WTC11 (cell line): Measurements from ENCODE around the gene MC3R. TPM values are rescaled to one million over a fixed set of nuclear protein-coding genes. Genes with fewer than 3 reads are reported as not detected.

ENCODE experiments used
- ATAC-seq: fragments of 200-7000 bp; cut with Tn5 transposase; 2 replicates; pipeline ENCODE4 v1.10.0; 2021; ENCODE audit warnings: mild to moderate bottlenecking, moderate library complexity
- CTCF ChIA-PET: fragments of 300-600 bp; sonication (Branson Sonifier 250); formaldehyde crosslinking; loops from one replicate; lab custom pipeline; 2021; ENCODE audit warnings: antibody characterized with exemption; lab: Charles Lee
- POLR2A ChIA-PET: fragments of 350-600 bp; sonication (Branson Sonifier 250); formaldehyde crosslinking; loops from one replicate; lab custom pipeline; 2021; ENCODE audit warnings: antibody characterized with exemption; lab: Charles Lee
- DNase-seq: peaks from one replicate; pipeline ENCODE4 v3.0.0; 2021; ENCODE audit warnings: low spot score
- H3K27ac Mint-ChIP-seq: 2 replicates; pipeline ENCODE4 v1.8.0; 2021; ENCODE audit warnings: mixed read lengths
- H3K27me3 Mint-ChIP-seq: 2 replicates; pipeline ENCODE4 v1.8.0; 2021; ENCODE audit warnings: low read depth, mild to moderate bottlenecking, moderate library complexity, mixed read lengths
- H3K36me3 Mint-ChIP-seq: 2 replicates; pipeline ENCODE4 v1.8.0; 2021; ENCODE audit warnings: mixed read lengths
- H3K4me1 Mint-ChIP-seq: 2 replicates; pipeline ENCODE4 v1.8.0; 2022; ENCODE audit warnings: mixed read lengths
- H3K4me3 Mint-ChIP-seq: 2 replicates; pipeline ENCODE4 v1.8.0; 2021; ENCODE audit warnings: mild to moderate bottlenecking, moderate library complexity, mixed read lengths
- H3K9me3 Mint-ChIP-seq: 2 replicates; pipeline ENCODE4 v1.8.0; 2021; ENCODE audit warnings: mixed read lengths
- ARID4B ChIP-seq: sonication (generic); formaldehyde crosslinking; IDR thresholded peaks from 2 replicates; pipeline ENCODE4 v1.8.0; 2023; ENCODE audit warnings: missing genetic modification reagents, mild to moderate bottlenecking, borderline replicate concordance
- CBFB ChIP-seq: sonication (generic); formaldehyde crosslinking; IDR thresholded peaks from 2 replicates; pipeline ENCODE4 v1.8.1; 2022; ENCODE audit warnings: mild to moderate bottlenecking, low read depth, missing genetic modification reagents
- CREM ChIP-seq: sonication (generic); formaldehyde crosslinking; IDR thresholded peaks from 2 replicates; pipeline ENCODE4 v1.8.1; 2022; ENCODE audit warnings: mild to moderate bottlenecking, missing genetic modification reagents, moderate library complexity
- EMX1 ChIP-seq: fragments of 250-450 bp; sonication (Bioruptor Pico); IDR thresholded peaks from 2 replicates; pipeline ENCODE4 v1.8.0; 2021; ENCODE audit warnings: mild to moderate bottlenecking
- ETV6 ChIP-seq: sonication (generic); formaldehyde crosslinking; IDR thresholded peaks from 2 replicates; pipeline ENCODE4 v1.8.1; 2022; ENCODE audit warnings: mild to moderate bottlenecking, missing genetic modification reagents
- FOXJ3 ChIP-seq: sonication (generic); formaldehyde crosslinking; IDR thresholded peaks from 2 replicates; pipeline ENCODE4 v1.9.0; 2021; ENCODE audit warnings: missing genetic modification reagents, mild to moderate bottlenecking, borderline replicate concordance
- FOXK1 ChIP-seq: sonication (generic); formaldehyde crosslinking; IDR thresholded peaks from 2 replicates; pipeline ENCODE4 v1.8.0; 2022; ENCODE audit warnings: mild to moderate bottlenecking, moderate library complexity, missing genetic modification reagents
- HMGA2 ChIP-seq: fragments of 250-450 bp; sonication (Bioruptor Pico); IDR thresholded peaks from 2 replicates; pipeline ENCODE4 v1.4.0; 2021; ENCODE audit warnings: mild to moderate bottlenecking, moderate library complexity
- HMGXB4 ChIP-seq: sonication (generic); formaldehyde crosslinking; IDR thresholded peaks from 2 replicates; pipeline ENCODE4 v1.8.1; 2023; ENCODE audit warnings: mild to moderate bottlenecking, moderate library complexity, missing genetic modification reagents
- IRF1 ChIP-seq: sonication (generic); formaldehyde crosslinking; IDR thresholded peaks from 2 replicates; pipeline ENCODE4 v1.8.0; 2023; ENCODE audit warnings: missing genetic modification reagents
- MYBL2 ChIP-seq: sonication (generic); formaldehyde crosslinking; IDR thresholded peaks from 2 replicates; pipeline ENCODE4 v1.8.1; 2023; ENCODE audit warnings: mild to moderate bottlenecking, moderate library complexity, missing genetic modification reagents
- NFE2L1 ChIP-seq: sonication (generic); formaldehyde crosslinking; IDR thresholded peaks from 2 replicates; pipeline ENCODE4 v1.8.1; 2023; ENCODE audit warnings: missing genetic modification reagents
- NFYB ChIP-seq: sonication (generic); formaldehyde crosslinking; conservative IDR thresholded peaks from 2 replicates; pipeline ENCODE4 v1.8.0; 2022; ENCODE audit warnings: low read depth, missing genetic modification reagents
- NR3C1 ChIP-seq: sonication (generic); formaldehyde crosslinking; conservative IDR thresholded peaks from 2 replicates; pipeline ENCODE4 v1.8.1; 2023; ENCODE audit warnings: low read depth, mild to moderate bottlenecking, missing genetic modification reagents
- SOX15 ChIP-seq: fragments of 250-450 bp; sonication (Bioruptor Pico); IDR thresholded peaks from 2 replicates; pipeline ENCODE4 v1.9.0; 2021; ENCODE audit warnings: mild to moderate bottlenecking
- TEAD4 ChIP-seq: sonication (generic); formaldehyde crosslinking; IDR thresholded peaks from 2 replicates; pipeline ENCODE4 v1.8.0; 2022; ENCODE audit warnings: mild to moderate bottlenecking, missing genetic modification reagents
- USF2 ChIP-seq: sonication (generic); formaldehyde crosslinking; IDR thresholded peaks from 2 replicates; pipeline ENCODE4 v1.8.1; 2023; ENCODE audit warnings: mild to moderate bottlenecking, missing genetic modification reagents, moderate library complexity
- ZBTB43 ChIP-seq: sonication (generic); formaldehyde crosslinking; IDR thresholded peaks from 2 replicates; pipeline ENCODE4 v1.8.1; 2023; ENCODE audit warnings: mild to moderate bottlenecking, missing genetic modification reagents
- ZNF232 ChIP-seq: sonication (generic); formaldehyde crosslinking; IDR thresholded peaks from 2 replicates; pipeline ENCODE4 v1.8.0; 2022; ENCODE audit warnings: mild to moderate bottlenecking, missing genetic modification reagents
- ZNF263 ChIP-seq: sonication (generic); formaldehyde crosslinking; IDR thresholded peaks from 2 replicates; pipeline ENCODE4 v1.8.1; 2022; ENCODE audit warnings: low read depth, mild to moderate bottlenecking, moderate library complexity, missing genetic modification reagents
- ZNF317 ChIP-seq: sonication (generic); formaldehyde crosslinking; IDR thresholded peaks from 2 replicates; pipeline ENCODE4 v1.8.1; 2023; ENCODE audit warnings: low read depth, mild to moderate bottlenecking, moderate library complexity, missing genetic modification reagents, borderline replicate concordance
- total RNA-seq: library from RNA; stranded (reverse); gene quantifications from 3 replicates; pipeline ENCODE4 v1.2.3, GENCODE V29; 2021

The MC3R gene
- total RNA-seq, 1 experiment from 2014 or later = not detected

GRCh38 chr20:56228021-56228420 is 20.5 kb upstream of the MC3R start:
- Mint-ChIP-seq H3K4me3 (no peak overlapping the region), H3K27me3 (peaks cover 3% of the 10 kb centered on the region), H3K4me1 (no peaks in the 10 kb centered on the region), H3K27ac (no peak overlapping the region)
- no peak for DNase-seq
- ChIA-PET CTCF (no interaction called here), POLR2A (no interaction called here)
- TF ChIP-seq MYBL2 (CRISPR knock-in tag) = no peak
- no peak for TF ChIP-seq HMGA2 (CRISPR knock-in tag)
- TF ChIP-seq, all 79 proteins: peak for 0
- ATAC-seq = no peak
- H3K36me3 Mint-ChIP-seq = peaks cover 74% of the 10 kb centered on the region
- peaks cover 81% of the 10 kb centered on the region for H3K9me3 Mint-ChIP-seq

GRCh38 chr20:56229812-56230211 is 18.7 kb upstream of the MC3R start:
- Mint-ChIP-seq H3K4me1 (no peaks in the 10 kb centered on the region), H3K4me3 (no peak overlapping the region), H3K36me3 (peaks cover 74% of the 10 kb centered on the region), H3K27ac (no peak overlapping the region), H3K9me3 (peaks cover 80% of the 10 kb centered on the region), H3K27me3 (peaks cover 11% of the 10 kb centered on the region)
- ChIA-PET CTCF (no interaction called here), POLR2A (no interaction called here)
- TF ChIP-seq CBFB (CRISPR knock-in tag) = no peak
- TF ChIP-seq ETV6 (CRISPR knock-in tag) = no peak
- TF ChIP-seq IRF1 (CRISPR knock-in tag) = no peak
- no peak for TF ChIP-seq ZBTB43 (CRISPR knock-in tag)
- ATAC-seq = no peak
- no peak for DNase-seq

GRCh38 chr20:56234110-56234509 is 14.4 kb upstream of the MC3R start:
- Mint-ChIP-seq H3K4me1 (no peaks in the 10 kb centered on the region), H3K27ac (no peak overlapping the region), H3K4me3 (no peak overlapping the region), H3K27me3 (peaks cover 24% of the 10 kb centered on the region), H3K36me3 (peaks cover 74% of the 10 kb centered on the region)
- no peak for DNase-seq
- TF ChIP-seq NR3C1 (no peak), HMGXB4 (CRISPR knock-in tag) (no peak), EMX1 (CRISPR knock-in tag) (no peak), ETV6 (CRISPR knock-in tag) (no peak), ZNF317 (CRISPR knock-in tag) (no peak), TEAD4 (CRISPR knock-in tag) (no peak), FOXK1 (CRISPR knock-in tag) (no peak), FOXJ3 (no peak)
- TF ChIP-seq, all 79 proteins: peak for 0
- ATAC-seq = no peak
- CTCF ChIA-PET = no interaction called here
- peaks cover 83% of the 10 kb centered on the region for H3K9me3 Mint-ChIP-seq
- POLR2A ChIA-PET = no interaction called here

GRCh38 chr20:56237335-56237734 is 11.2 kb upstream of the MC3R start:
- Mint-ChIP-seq H3K27me3 (peaks cover 26% of the 10 kb centered on the region), H3K9me3 (peaks cover 85% of the 10 kb centered on the region), H3K4me3 (no peak overlapping the region), H3K27ac (no peak overlapping the region), H3K4me1 (no peaks in the 10 kb centered on the region), H3K36me3 (peaks cover 64% of the 10 kb centered on the region)
- ChIA-PET POLR2A (no interaction called here), CTCF (no interaction called here)
- DNase-seq (no peak), ATAC-seq (no peak)
- no peak for TF ChIP-seq NFYB (CRISPR knock-in tag)
- TF ChIP-seq ZNF232 (CRISPR knock-in tag) = no peak
- TF ChIP-seq NFE2L1 (CRISPR knock-in tag) = no peak
- no peak for TF ChIP-seq CREM (CRISPR knock-in tag)
- TF ChIP-seq FOXK1 (CRISPR knock-in tag) = no peak
- TF ChIP-seq USF2 (CRISPR knock-in tag) = no peak
- TF ChIP-seq CBFB (CRISPR knock-in tag) = no peak
- no peak for TF ChIP-seq SOX15
- no peak for TF ChIP-seq ZNF263 (CRISPR knock-in tag)
- no peak for TF ChIP-seq ARID4B (CRISPR knock-in tag)
